Measurements from ENCODE around the gene DAPK2. TPM values are rescaled to one million over a fixed set of nuclear protein-coding genes. Genes with fewer than 3 reads are reported as not detected.
A peak's percentile ranks its signal among the peaks of the same experiment; 100 is the strongest.

The DAPK2 gene
- total RNA-seq, 4 donors from 2014 or later = 64.6 to 189 (median 125) TPM

DNA sequence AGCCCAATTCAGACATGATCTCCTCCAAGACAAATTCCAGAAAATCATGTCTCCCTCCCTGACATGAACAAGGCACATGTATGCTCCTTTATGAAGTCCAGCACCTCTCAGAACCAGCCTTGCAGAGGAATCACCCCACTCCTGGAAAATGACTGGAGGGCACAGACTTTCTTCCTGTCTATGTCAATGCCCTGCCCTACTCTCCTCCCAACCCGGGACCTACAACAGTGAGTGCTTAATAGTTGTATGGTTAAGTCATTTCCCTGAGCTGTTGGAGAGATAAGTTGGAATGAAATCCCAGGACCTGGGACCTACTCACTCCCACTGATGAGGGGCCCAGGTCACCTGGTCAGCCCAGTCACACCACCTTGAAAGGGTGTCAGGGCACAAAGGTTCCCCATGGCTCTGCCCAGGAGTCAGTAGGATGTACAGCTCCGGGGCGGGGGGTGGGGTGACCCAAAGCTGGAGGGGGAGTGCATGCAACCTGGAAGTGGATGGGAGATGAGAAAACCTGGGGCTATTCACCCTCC, 132.4 kb downstream of the DAPK2 start:
- H3K4me3 ChIP-seq = no peak overlapping the region
- peak in 1 of 3 donors; percentile 34 for DNase-seq
- no peaks in the 10 kb centered on the region for H3K36me3 ChIP-seq
- no peaks in the 10 kb centered on the region for H3K9me3 ChIP-seq
- peaks cover 0 to 9% (median 0%) of the 10 kb centered on the region in 4 donors for H3K4me1 ChIP-seq
- TF ChIP-seq POLR2A (IDR thresholded peaks at IDR 0.05) = no peak
- TF ChIP-seq, protein P1, sequence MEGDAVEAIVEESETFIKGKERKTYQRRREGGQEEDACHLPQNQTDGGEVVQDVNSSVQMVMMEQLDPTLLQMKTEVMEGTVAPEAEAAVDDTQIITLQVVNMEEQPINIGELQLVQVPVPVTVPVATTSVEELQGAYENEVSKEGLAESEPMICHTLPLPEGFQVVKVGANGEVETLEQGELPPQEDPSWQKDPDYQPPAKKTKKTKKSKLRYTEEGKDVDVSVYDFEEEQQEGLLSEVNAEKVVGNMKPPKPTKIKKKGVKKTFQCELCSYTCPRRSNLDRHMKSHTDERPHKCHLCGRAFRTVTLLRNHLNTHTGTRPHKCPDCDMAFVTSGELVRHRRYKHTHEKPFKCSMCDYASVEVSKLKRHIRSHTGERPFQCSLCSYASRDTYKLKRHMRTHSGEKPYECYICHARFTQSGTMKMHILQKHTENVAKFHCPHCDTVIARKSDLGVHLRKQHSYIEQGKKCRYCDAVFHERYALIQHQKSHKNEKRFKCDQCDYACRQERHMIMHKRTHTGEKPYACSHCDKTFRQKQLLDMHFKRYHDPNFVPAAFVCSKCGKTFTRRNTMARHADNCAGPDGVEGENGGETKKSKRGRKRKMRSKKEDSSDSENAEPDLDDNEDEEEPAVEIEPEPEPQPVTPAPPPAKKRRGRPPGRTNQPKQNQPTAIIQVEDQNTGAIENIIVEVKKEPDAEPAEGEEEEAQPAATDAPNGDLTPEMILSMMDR (IDR thresholded peaks at IDR 0.05) = no peak
- no peaks in the 10 kb centered on the region for H3K27me3 ChIP-seq
- no peak overlapping the region for H3K27ac ChIP-seq

DNA sequence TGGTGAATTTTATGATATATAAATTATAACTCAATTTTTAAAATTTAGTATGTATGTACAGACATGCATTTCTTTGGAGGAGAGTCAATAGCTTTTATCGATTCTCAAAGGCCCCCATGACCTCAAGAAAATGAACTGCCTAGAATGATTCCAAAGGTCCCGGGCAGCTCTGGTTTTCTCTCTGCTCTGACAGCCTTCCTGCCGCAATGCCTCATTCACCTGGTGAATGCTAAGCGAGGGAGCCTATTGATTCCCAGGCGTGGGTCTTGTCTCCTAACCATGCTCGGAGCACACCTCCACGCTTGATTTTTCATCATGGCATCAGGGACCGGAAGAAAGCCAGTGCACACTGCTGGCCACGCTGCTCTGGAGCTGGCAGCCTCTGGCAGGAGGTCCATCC, 132.9 kb downstream of the DAPK2 start:
- no peak for TF ChIP-seq POLR2A (IDR thresholded peaks at IDR 0.05)
- TF ChIP-seq, protein P1 (IDR thresholded peaks at IDR 0.05) = no peak
- no peaks in the 10 kb centered on the region for H3K9me3 ChIP-seq
- no peaks in the 10 kb centered on the region for H3K27me3 ChIP-seq
- no peak overlapping the region for H3K4me3 ChIP-seq
- H3K27ac ChIP-seq = no peak overlapping the region
- peak in 1 of 3 donors; percentile 15 for DNase-seq
- H3K36me3 ChIP-seq = peaks cover 0 to 3% (median 0%) of the 10 kb centered on the region in 3 donors
- peaks cover 0 to 9% (median 0%) of the 10 kb centered on the region in 4 donors for H3K4me1 ChIP-seq

DNA sequence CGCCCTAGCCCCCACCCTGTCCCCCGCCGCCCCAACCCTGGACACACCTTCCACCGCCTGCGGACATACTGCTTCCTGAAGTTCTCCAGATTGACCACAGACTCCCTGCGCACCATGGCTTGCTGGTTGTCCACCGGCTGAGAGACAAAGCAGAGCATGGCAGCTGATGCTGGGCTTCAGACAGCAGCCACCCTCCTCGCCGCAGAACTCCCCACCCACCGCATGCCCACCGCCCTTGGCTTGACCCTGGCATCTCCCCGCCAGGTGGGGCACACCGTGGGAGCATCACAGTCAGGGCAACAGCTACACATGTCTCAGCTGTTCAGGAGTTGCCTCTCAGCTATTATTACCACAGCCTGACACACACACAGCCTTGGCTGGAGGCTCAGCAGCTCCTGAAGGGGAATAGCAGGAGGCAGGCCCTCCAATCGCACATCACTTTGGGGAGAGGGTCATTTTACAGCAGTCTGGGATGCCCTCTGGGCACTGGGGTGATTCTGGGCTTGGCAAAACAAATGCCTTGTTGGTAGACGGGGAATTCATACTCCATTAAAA, 134.1 kb downstream of the DAPK2 start:
- peaks cover 0 to 9% (median 0%) of the 10 kb centered on the region in 4 donors for H3K4me1 ChIP-seq
- H3K27ac ChIP-seq = no peak overlapping the region
- peak in 1 of 3 donors; percentile 37 for DNase-seq
- H3K36me3 ChIP-seq = peaks cover 0 to 15% (median 0%) of the 10 kb centered on the region in 3 donors
- TF ChIP-seq, protein P1 (IDR thresholded peaks at IDR 0.05) = no peak
- no peak for TF ChIP-seq POLR2A (IDR thresholded peaks at IDR 0.05)
- H3K9me3 ChIP-seq = no peaks in the 10 kb centered on the region
- H3K27me3 ChIP-seq = no peaks in the 10 kb centered on the region
- no peak overlapping the region for H3K4me3 ChIP-seq

DNA sequence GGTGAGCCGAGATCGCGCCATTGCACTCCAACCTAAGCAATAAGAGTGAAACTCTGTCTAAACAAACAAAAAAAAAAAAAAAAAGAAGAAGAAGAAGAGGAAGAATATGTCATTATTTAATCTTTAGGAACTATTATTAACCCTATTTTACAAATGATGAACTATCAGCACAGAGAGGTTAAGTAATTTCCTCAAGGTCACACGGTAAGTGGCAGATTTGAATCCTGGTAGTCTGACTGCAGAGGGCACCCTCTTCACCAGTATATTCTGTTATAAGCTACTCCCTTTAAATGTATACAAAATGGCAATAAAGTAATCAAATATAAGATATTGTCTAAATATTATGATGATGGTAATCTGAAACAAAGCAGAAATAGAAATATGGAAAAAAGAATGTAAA, 135.1 kb downstream of the DAPK2 start:
- H3K9me3 ChIP-seq = no peaks in the 10 kb centered on the region
- no peak for DNase-seq
- no peak overlapping the region for H3K4me3 ChIP-seq
- H3K4me1 ChIP-seq = peaks cover 0 to 9% (median 0%) of the 10 kb centered on the region in 4 donors
- TF ChIP-seq POLR2A (IDR thresholded peaks at IDR 0.05) = no peak
- TF ChIP-seq, protein P1 (IDR thresholded peaks at IDR 0.05) = peak in 2 of 6 experiments; percentile 7 to 27
- no peaks in the 10 kb centered on the region for H3K27me3 ChIP-seq
- no peak overlapping the region for H3K27ac ChIP-seq
- peaks cover 0 to 15% (median 0%) of the 10 kb centered on the region in 3 donors for H3K36me3 ChIP-seq

DNA sequence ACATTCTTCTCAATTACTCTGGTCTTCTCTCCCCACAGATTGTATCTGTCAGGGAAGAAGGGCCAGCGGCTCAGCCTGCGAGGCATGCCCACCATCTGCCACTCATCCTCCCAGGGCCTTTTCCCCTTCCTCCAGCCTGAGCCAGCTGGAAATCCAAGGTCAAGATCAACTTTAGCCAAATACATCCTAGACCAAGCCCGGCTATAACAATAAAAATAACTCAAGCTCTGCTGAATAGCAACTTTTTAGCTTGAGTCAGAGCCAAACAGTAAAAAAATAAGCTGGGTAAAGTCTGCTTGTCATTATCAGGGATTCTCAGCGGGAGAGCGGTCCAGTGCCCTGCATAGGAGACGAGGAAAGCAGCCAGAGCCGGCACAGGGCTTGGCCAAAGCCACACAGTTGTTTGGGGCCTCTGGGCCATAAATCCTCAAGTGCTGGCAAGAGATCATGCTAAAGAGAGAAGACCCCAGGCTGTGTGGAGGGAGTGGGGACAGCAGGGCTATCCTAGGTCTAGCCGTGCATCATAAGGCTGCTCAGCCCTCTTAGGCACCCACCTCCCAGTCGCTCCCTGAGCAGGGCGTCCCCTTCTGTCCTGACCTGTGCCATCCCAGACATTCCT, 136.4 kb downstream of the DAPK2 start:
- DNase-seq = no peak
- no peak for TF ChIP-seq POLR2A (IDR thresholded peaks at IDR 0.05)
- TF ChIP-seq, protein P1 (IDR thresholded peaks at IDR 0.05) = no peak
- Histone ChIP-seq H3K36me3 (peaks cover 0 to 15% (median 0%) of the 10 kb centered on the region in 3 donors), H3K4me1 (peaks cover 0 to 14% (median 2%) of the 10 kb centered on the region in 4 donors), H3K9me3 (no peaks in the 10 kb centered on the region), H3K27ac (no peak overlapping the region), H3K4me3 (no peak overlapping the region), H3K27me3 (no peaks in the 10 kb centered on the region)

Data from Peyer's patch (tissue), 4 donors.